Thoracic aorta (tissue), 2 donors: Measurements from ENCODE around the gene ZMIZ1. TPM values are rescaled to one million over a fixed set of nuclear protein-coding genes. Genes with fewer than 3 reads are reported as not detected.

Source experiments
- ATAC-seq: fragments of 150-250 bp; one replicate; pipeline ENCODE4 v1.8.0; 2017; ENCODE audit warnings: low read depth; ENCODE audit not compliant: insufficient number of reproducible peaks, low FRiP score
- DNase-seq: peaks from one replicate; pipeline ENCODE4 v3.0.0-alpha.2; 2020; ENCODE audit warnings: low spot score
- H3K27ac ChIP-seq, 2 donors: fragments of 200-600 bp; sonication (generic); 1 replicate in 1 of 2; 2 replicates in 1 of 2; pipeline ENCODE4 v1.5.1; 2016; ENCODE audit warnings: mild to moderate bottlenecking in 2 of 2, moderate library complexity in 2 of 2
- H3K27me3 ChIP-seq: fragments of 200-600 bp; sonication (generic); replicated peaks from 2 replicates; pipeline ENCODE4 v1.6.0; 2016; ENCODE audit warnings: mild to moderate bottlenecking; ENCODE audit not compliant: insufficient read depth
- H3K36me3 ChIP-seq: fragments of 200-600 bp; sonication (generic); one replicate; pipeline ENCODE4 v1.5.1; 2016
- H3K4me1 ChIP-seq, 2 donors: fragments of 200-600 bp; sonication (generic); 1 replicate in 1 of 2; 2 replicates in 1 of 2; pipeline versions ENCODE4 v1.5.1 to v1.6.0; 2016; ENCODE audit warnings: low read depth in 2 of 2, mild to moderate bottlenecking in 1 of 2; ENCODE audit not compliant: control insufficient read depth in 1 of 2
- H3K4me3 ChIP-seq: fragments of 200-600 bp; sonication (generic); 2 replicates; pipeline ENCODE4 v1.5.1; 2016; ENCODE audit warnings: mild to moderate bottlenecking
- H3K9me3 ChIP-seq: fragments of 200-600 bp; sonication (generic); 2 replicates; pipeline ENCODE4 v1.5.1; 2016
- CTCF ChIP-seq: fragments of 200-600 bp; sonication (generic); IDR thresholded peaks from one replicate; pipeline ENCODE4 v1.5.1; 2019; ENCODE audit warnings: antibody characterized with exemption
- total RNA-seq, 2 donors: library from RNA; depleted of rRNA; stranded (reverse); fragments of >200 nt; gene quantifications; one replicate each; pipeline versions ENCODE4 v1.1.0 to v1.2.3, GENCODE V29; 2016

The ZMIZ1 gene
- total RNA-seq, 2 donors from 2014 or later = 57.8 to 81.6 TPM

GRCh38 chr10:79349072-79349491 is 280.3 kb downstream of the ZMIZ1 start:
- peaks cover 21% of the 10 kb centered on the region for H3K36me3 ChIP-seq
- no peaks in the 10 kb centered on the region for H3K27me3 ChIP-seq
- no peak overlapping the region for H3K4me3 ChIP-seq
- DNase-seq = no peak
- no peak for TF ChIP-seq CTCF
- no peaks in the 10 kb centered on the region for H3K9me3 ChIP-seq
- ATAC-seq = no peak
- H3K27ac ChIP-seq = no peak overlapping the region
- peaks cover 5 to 22% of the 10 kb centered on the region in 2 donors for H3K4me1 ChIP-seq

GRCh38 chr10:79349766-79350406 is 281.1 kb downstream of the ZMIZ1 start:
- DNase-seq = no peak
- Histone ChIP-seq H3K4me3 (no peak overlapping the region), H3K9me3 (no peaks in the 10 kb centered on the region), H3K27me3 (no peaks in the 10 kb centered on the region), H3K27ac (no peak overlapping the region), H3K36me3 (peaks cover 21% of the 10 kb centered on the region), H3K4me1 (peaks cover 5 to 22% of the 10 kb centered on the region in 2 donors)
- no peak for ATAC-seq
- no peak for TF ChIP-seq CTCF

DNA sequence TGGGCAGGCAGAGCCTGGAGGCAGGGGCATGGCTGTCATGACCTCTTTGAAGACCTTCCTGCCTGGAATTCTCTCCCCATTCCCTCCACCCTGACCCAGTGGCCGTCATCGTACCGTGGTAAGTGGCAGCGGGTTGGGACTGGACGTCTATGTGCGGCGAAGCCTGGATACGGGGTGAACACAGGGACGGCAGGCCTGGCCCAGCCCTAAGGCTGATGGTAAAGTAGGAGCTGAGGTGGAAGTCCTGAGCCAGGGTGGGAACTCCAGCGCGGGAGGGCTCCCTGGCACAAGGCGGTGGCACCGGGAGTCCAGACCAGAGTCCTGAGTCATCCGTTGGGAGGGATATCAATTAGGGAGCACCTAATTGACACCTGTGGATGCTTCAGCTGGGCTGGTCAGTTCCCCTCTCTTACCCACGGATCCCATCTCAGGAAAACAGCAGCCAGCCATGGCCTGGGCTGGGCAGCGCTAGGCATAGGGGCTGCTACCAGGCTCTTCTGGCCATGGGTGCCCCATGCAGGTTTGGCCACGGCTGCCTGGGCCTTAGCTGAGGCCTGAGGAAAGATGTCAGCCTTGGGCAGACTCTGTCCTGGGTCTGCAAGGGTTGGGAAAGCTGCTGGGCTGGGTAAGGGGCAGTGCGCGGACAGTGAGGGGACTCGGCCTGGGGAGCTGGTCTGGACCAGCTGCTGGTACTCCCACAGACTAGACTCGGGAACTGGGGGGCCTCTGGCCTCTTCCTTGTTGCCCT is 281.8 kb downstream of the ZMIZ1 start:
- Histone ChIP-seq H3K4me1 (peaks cover 5 to 22% of the 10 kb centered on the region in 2 donors), H3K9me3 (no peaks in the 10 kb centered on the region), H3K4me3 (no peak overlapping the region), H3K36me3 (peaks cover 21% of the 10 kb centered on the region), H3K27me3 (no peaks in the 10 kb centered on the region), H3K27ac (no peak overlapping the region)
- ATAC-seq (no peak), DNase-seq (no peak)
- no peak for TF ChIP-seq CTCF

- no peak for DNase-seq
- H3K27ac ChIP-seq = no peak overlapping the region
- ATAC-seq = no peak
- H3K4me3 ChIP-seq = no peak overlapping the region
- peaks cover 5 to 22% of the 10 kb centered on the region in 2 donors for H3K4me1 ChIP-seq
- no peak for TF ChIP-seq CTCF
- H3K36me3 ChIP-seq = peaks cover 21% of the 10 kb centered on the region
- no peaks in the 10 kb centered on the region for H3K9me3 ChIP-seq
- no peaks in the 10 kb centered on the region for H3K27me3 ChIP-seq
Observed at GRCh38 chr10:79351332-79351731, 282.6 kb downstream of the ZMIZ1 start.

DNA sequence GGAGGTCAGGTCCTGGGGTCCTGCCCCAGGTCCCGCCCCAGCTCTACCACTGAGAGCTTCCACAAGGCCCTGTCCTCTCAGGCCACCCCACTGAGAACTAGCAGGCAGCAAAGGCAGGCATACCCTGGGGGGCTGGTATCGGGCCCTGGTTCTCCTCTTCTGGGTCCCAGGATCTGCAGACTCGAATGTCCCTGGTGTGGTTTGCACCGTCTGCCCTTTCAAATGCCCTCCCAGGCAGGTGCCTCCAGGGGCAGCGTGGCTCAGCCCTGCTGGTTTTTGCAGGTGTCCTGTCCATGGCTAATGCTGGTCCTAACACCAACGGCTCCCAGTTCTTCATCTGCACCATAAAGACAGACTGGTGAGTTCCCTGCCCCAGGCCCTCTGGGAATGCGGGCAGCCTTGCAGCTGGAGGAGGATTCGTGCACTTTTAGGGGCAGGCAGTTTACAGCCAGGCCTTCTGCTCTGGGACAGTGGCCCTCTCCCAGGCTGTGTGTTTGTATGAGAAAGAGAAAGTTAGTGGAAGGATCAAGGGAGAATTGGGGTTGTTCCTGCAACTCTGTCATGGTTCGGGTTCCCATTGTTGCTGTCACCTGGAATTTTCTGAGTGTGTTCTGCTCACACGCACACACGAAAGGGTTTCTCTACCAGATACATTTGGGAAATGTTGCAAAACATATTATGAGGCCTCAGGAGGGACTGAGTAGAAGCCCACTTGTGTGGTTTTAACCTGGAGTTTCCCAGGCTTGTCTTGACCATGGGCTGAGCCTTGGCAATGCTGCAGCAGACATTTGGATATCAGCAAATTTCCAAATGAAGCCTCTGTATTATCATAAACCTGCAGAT is 283.5 kb downstream of the ZMIZ1 start:
- Histone ChIP-seq H3K27me3 (no peaks in the 10 kb centered on the region), H3K36me3 (peaks cover 21% of the 10 kb centered on the region), H3K4me3 (no peak overlapping the region), H3K4me1 (peaks cover 2 to 17% of the 10 kb centered on the region in 2 donors), H3K27ac (no peak overlapping the region), H3K9me3 (no peaks in the 10 kb centered on the region)
- ATAC-seq (no peak), DNase-seq (no peak)
- no peak for TF ChIP-seq CTCF
